CD4-positive, CD25-positive, alpha-beta regulatory T cell (primary cell): ENCODE data around the gene HYAL2. TPM values are rescaled to one million over a fixed set of nuclear protein-coding genes. Genes with fewer than 3 reads are reported as not detected.

Source experiments
- ATAC-seq, 2 donors: fragments of 150-1000 bp; cut with Tn5 transposase; one replicate each; pipeline ENCODE4 v1.10.0; 2021; ENCODE audit warnings: low read depth in 2 of 2, moderate number of reproducible peaks in 2 of 2, moderate library complexity in 1 of 2
- DNase-seq, 3 donors: peaks; one replicate each; pipeline versions ENCODE4 v3.0.0 to v3.0.0-alpha.2; 2012 to 2022; ENCODE audit warnings: mixed read lengths in 1 of 3
- H3K27ac ChIP-seq: one replicate; pipeline ENCODE4 v1.7.0; 2013; ENCODE audit warnings: mild to moderate bottlenecking, low read length; ENCODE audit not compliant: insufficient read depth, poor library complexity, severe bottlenecking
- H3K27me3 ChIP-seq: one replicate; pipeline ENCODE4 v1.7.0; 2013; ENCODE audit warnings: low read length; ENCODE audit not compliant: control insufficient read depth, insufficient read depth
- H3K36me3 ChIP-seq: one replicate; pipeline ENCODE4 v1.7.0; 2013; ENCODE audit warnings: mild to moderate bottlenecking, low read length, moderate library complexity; ENCODE audit not compliant: control insufficient read depth, insufficient read depth
- H3K4me1 ChIP-seq: 2 replicates; pipeline ENCODE4 v1.7.0; 2013; ENCODE audit warnings: mild to moderate bottlenecking, low read length; ENCODE audit not compliant: insufficient read depth, control insufficient read depth, poor library complexity, severe bottlenecking
- H3K4me3 ChIP-seq: one replicate; pipeline ENCODE4 v1.7.0; 2013; ENCODE audit warnings: low read depth, mild to moderate bottlenecking, low read length, moderate library complexity
- H3K9me3 ChIP-seq, 2 experiments: 1 replicate in 1 of 2; 2 replicates in 1 of 2; pipeline ENCODE4 v1.7.0; 2013; ENCODE audit warnings: low read length in 2 of 2, mild to moderate bottlenecking in 1 of 2, moderate library complexity in 1 of 2; ENCODE audit not compliant: control insufficient read depth in 2 of 2
- H3K27ac Mint-ChIP-seq, 3 donors: one replicate each; pipeline ENCODE4 v1.8.0; 2020 to 2022; ENCODE audit warnings: mild to moderate bottlenecking in 3 of 3, mixed read lengths in 3 of 3, moderate library complexity in 2 of 3
- H3K27me3 Mint-ChIP-seq: one replicate; pipeline ENCODE4 v1.8.0; 2022; ENCODE audit warnings: mild to moderate bottlenecking, mixed read lengths
- H3K36me3 Mint-ChIP-seq: one replicate; pipeline ENCODE4 v1.8.0; 2020; ENCODE audit warnings: mixed read lengths
- H3K4me1 Mint-ChIP-seq, 4 donors: one replicate each; pipeline ENCODE4 v1.8.0; 2020 to 2022; ENCODE audit warnings: mixed read lengths in 4 of 4, mild to moderate bottlenecking in 1 of 4
- H3K4me3 Mint-ChIP-seq, 4 donors: one replicate each; pipeline ENCODE4 v1.8.0; 2020 to 2022; ENCODE audit warnings: mild to moderate bottlenecking in 4 of 4, mixed read lengths in 4 of 4, moderate library complexity in 3 of 4
- H3K9me3 Mint-ChIP-seq, 7 donors: one replicate each; pipeline ENCODE4 v1.8.0; 2020 to 2022; ENCODE audit warnings: mixed read lengths in 7 of 7, mild to moderate bottlenecking in 3 of 7, moderate library complexity in 2 of 7
- polyA plus RNA-seq, 4 donors: library from polyadenylated mRNA; unstranded; fragments of 300-500 nt; fragmentation: Illumina TruSeq; gene quantifications; one replicate each; pipeline ENCODE4 v1.2.3, GENCODE V29; 2021
- total RNA-seq: library from RNA; stranded (reverse); gene quantifications from one replicate; pipeline ENCODE4 v1.2.3, GENCODE V29; 2022

The HYAL2 gene
- total and polyA plus RNA-seq, 5 donors from 2014 or later = 1.5 to 6.5 (median 4.8) TPM

- Mint-ChIP-seq H3K9me3 (peaks cover 0 to 3% (median 0%) of the 10 kb centered on the region in 7 donors), H3K4me1 (peaks cover 20 to 70% (median 37%) of the 10 kb centered on the region in 4 donors), H3K27me3 (no peaks in the 10 kb centered on the region)
Observed at GRCh38 chr3:50340448-50341329, 18.1 kb upstream of the HYAL2 start, which contains the start of gene RASSF1. Gene RASSF1 (minus strand): TSS chr3:50340836. CDS start chr3:50340805, 31 bp downstream.

GRCh38 chr3:50340147-50340447 is 17.6 kb upstream of the HYAL2 start:
- DNase-seq (no peak), ATAC-seq (no peak)
- H3K9me3 Mint-ChIP-seq = peaks cover 0 to 3% (median 0%) of the 10 kb centered on the region in 7 donors
- no peaks in the 10 kb centered on the region for H3K27me3 Mint-ChIP-seq
- peaks cover 20 to 73% (median 39%) of the 10 kb centered on the region in 4 donors for H3K4me1 Mint-ChIP-seq
- peak overlapping the region; percentile 90 to 98 (median 93) for H3K27ac Mint-ChIP-seq
- peak overlapping the region; percentile 90 to 97 (median 94) for H3K4me3 Mint-ChIP-seq
- Histone ChIP-seq H3K4me1 (peaks cover 67% of the 10 kb centered on the region), H3K36me3 (no peaks in the 10 kb centered on the region), H3K27ac (peak overlapping the region; percentile 81), H3K9me3 (no peaks in the 10 kb centered on the region), H3K27me3 (no peaks in the 10 kb centered on the region), H3K4me3 (peak overlapping the region; percentile 83)
- no peaks in the 10 kb centered on the region for H3K36me3 Mint-ChIP-seq

More at GRCh38 chr3:50340448-50341329, 18.1 kb upstream of the HYAL2 start, which contains the start of gene RASSF1:
- Histone ChIP-seq H3K36me3 (no peaks in the 10 kb centered on the region), H3K27me3 (no peaks in the 10 kb centered on the region), H3K9me3 (no peaks in the 10 kb centered on the region), H3K4me3 (peak within 1 kb of the TSS; percentile 83), H3K27ac (peak within 1 kb of the TSS; percentile 81), H3K4me1 (peaks cover 69% of the 10 kb centered on the region)
- peak; percentile 50 to 91 (median 62) for DNase-seq
- Mint-ChIP-seq H3K4me3 (peak within 1 kb of the TSS; percentile 90 to 97 (median 94)), H3K36me3 (no peaks in the 10 kb centered on the region), H3K27ac (peak within 1 kb of the TSS; percentile 93 to 98 (median 93))
- ATAC-seq = peak in 1 of 2 donors; percentile 9

- H3K4me3 ChIP-seq = peak overlapping the region; percentile 83
- H3K27me3 Mint-ChIP-seq = no peaks in the 10 kb centered on the region
- H3K27ac ChIP-seq = peak overlapping the region; percentile 81
- DNase-seq (no peak), ATAC-seq (no peak)
- peaks cover 20 to 72% (median 40%) of the 10 kb centered on the region in 4 donors for H3K4me1 Mint-ChIP-seq
- peak overlapping the region; percentile 90 to 97 (median 94) for H3K4me3 Mint-ChIP-seq
- peak overlapping the region; percentile 90 to 98 (median 93) for H3K27ac Mint-ChIP-seq
- no peaks in the 10 kb centered on the region for H3K27me3 ChIP-seq
- no peaks in the 10 kb centered on the region for H3K9me3 ChIP-seq
- H3K36me3 ChIP-seq = no peaks in the 10 kb centered on the region
- peaks cover 67% of the 10 kb centered on the region for H3K4me1 ChIP-seq
- H3K9me3 Mint-ChIP-seq = peaks cover 0 to 3% (median 0%) of the 10 kb centered on the region in 7 donors
- no peaks in the 10 kb centered on the region for H3K36me3 Mint-ChIP-seq
Observed at GRCh38 chr3:50339485-50340146, 17.1 kb upstream of the HYAL2 start.

GRCh38 chr3:50338965-50339364 is 16.4 kb upstream of the HYAL2 start:
- Histone ChIP-seq H3K4me3 (peak overlapping the region; percentile 88), H3K9me3 (no peaks in the 10 kb centered on the region), H3K4me1 (peaks cover 74% of the 10 kb centered on the region), H3K36me3 (no peaks in the 10 kb centered on the region), H3K27ac (peak overlapping the region; percentile 96), H3K27me3 (no peaks in the 10 kb centered on the region)
- Mint-ChIP-seq H3K36me3 (no peaks in the 10 kb centered on the region), H3K4me3 (peak overlapping the region; percentile 90 to 97 (median 94)), H3K27ac (peak overlapping the region; percentile 93 to 98 (median 98)), H3K9me3 (peaks cover 0 to 3% (median 0%) of the 10 kb centered on the region in 7 donors), H3K4me1 (peaks cover 20 to 77% (median 44%) of the 10 kb centered on the region in 4 donors), H3K27me3 (no peaks in the 10 kb centered on the region)
- DNase-seq (no peak), ATAC-seq (no peak)

- H3K4me1 Mint-ChIP-seq = peaks cover 20 to 79% (median 48%) of the 10 kb centered on the region in 4 donors
- no peaks in the 10 kb centered on the region for H3K27me3 Mint-ChIP-seq
- peak overlapping the region; percentile 93 to 98 (median 98) for H3K27ac Mint-ChIP-seq
- H3K4me3 ChIP-seq = peak overlapping the region; percentile 92
- H3K9me3 ChIP-seq = no peaks in the 10 kb centered on the region
- H3K9me3 Mint-ChIP-seq = peaks cover 0 to 3% (median 0%) of the 10 kb centered on the region in 7 donors
- no peaks in the 10 kb centered on the region for H3K27me3 ChIP-seq
- H3K36me3 ChIP-seq = peaks cover 2% of the 10 kb centered on the region
- H3K36me3 Mint-ChIP-seq = no peaks in the 10 kb centered on the region
- peak overlapping the region; percentile 90 to 97 (median 94) for H3K4me3 Mint-ChIP-seq
- DNase-seq (peak; percentile 88 to 99 (median 91)), ATAC-seq (peak; percentile 77 to 80)
- H3K27ac ChIP-seq = peak overlapping the region; percentile 96
- H3K4me1 ChIP-seq = peaks cover 78% of the 10 kb centered on the region
Observed at GRCh38 chr3:50337175-50337861, 14.8 kb upstream of the HYAL2 start.

- no peaks in the 10 kb centered on the region for H3K36me3 Mint-ChIP-seq
- H3K4me3 Mint-ChIP-seq = peak overlapping the region; percentile 90 to 97 (median 94)
- Histone ChIP-seq H3K27ac (peak overlapping the region; percentile 96), H3K9me3 (no peaks in the 10 kb centered on the region), H3K36me3 (peaks cover 8% of the 10 kb centered on the region), H3K4me1 (peaks cover 75% of the 10 kb centered on the region), H3K27me3 (no peaks in the 10 kb centered on the region), H3K4me3 (peak overlapping the region; percentile 92)
- H3K4me1 Mint-ChIP-seq = peaks cover 20 to 81% (median 48%) of the 10 kb centered on the region in 4 donors
- peaks cover 0 to 3% (median 0%) of the 10 kb centered on the region in 7 donors for H3K9me3 Mint-ChIP-seq
- DNase-seq = no peak
- peak overlapping the region; percentile 93 to 95 (median 93) for H3K27ac Mint-ChIP-seq
- H3K27me3 Mint-ChIP-seq = no peaks in the 10 kb centered on the region
- peak; percentile 30 to 38 for ATAC-seq
Observed at GRCh38 chr3:50336452-50337174, 14.1 kb upstream of the HYAL2 start.
